GM19372 (cell line): ENCODE data around the gene FOXS1.

Source experiments
- ATAC-seq: cut with Tn5 transposase; IDR thresholded peaks from one replicate; pipeline ENCODE4 v1.9.1; 2021; ENCODE audit warnings: mild to moderate bottlenecking, low read depth, moderate library complexity; ENCODE audit not compliant: unreplicated experiment

FOXS1 gene

GRCh38 chr20:31861385-31862156, 16.2 kb upstream of the FOXS1 start:
- ATAC-seq, result peak; percentile 74

- peak; percentile 21 for ATAC-seq
Observed at GRCh38 chr20:31861135-31861384, 15.7 kb upstream of the FOXS1 start.

GRCh38 chr20:31860390-31861134, 15.2 kb upstream of the FOXS1 start:
- ATAC-seq, result no peak

- no peak for ATAC-seq
Observed at GRCh38 chr20:31859998-31860380, 14.6 kb upstream of the FOXS1 start.

DNA sequence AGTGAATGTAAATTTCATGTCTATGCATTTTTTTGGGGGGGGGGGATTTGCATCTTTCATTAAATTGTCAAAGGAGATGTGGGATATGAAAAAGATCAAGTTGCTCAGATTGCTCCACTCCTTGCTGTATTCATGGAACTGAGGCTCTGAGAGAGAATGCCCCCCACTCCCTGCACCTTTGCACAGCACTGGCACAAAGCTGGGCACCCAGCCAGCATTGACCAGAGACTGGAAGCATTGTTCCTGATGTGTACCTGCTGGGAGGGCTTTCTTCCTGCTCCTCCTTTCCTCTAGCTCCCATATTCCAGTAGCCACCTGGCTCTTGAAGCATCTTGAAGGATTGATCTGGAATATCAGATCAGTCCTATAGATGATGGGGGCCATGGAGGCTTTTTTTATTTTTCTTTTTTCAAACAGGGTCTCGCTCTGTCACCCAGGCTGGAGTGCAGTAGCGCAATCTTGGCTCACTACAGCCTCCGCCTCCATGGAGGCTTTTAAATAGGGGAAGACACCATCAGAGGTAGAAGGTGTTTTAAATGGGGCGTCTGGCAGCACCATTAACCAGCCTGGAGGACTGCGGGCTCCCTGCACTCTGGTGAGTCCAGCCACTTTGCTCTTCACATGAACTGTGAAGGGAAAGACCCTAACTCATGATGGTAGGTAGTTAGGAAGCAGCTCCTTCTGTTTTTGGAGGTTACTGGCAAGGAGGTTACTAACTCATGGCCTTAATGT, 14.0 kb upstream of the FOXS1 start:
- ATAC-seq, result no peak

DNA sequence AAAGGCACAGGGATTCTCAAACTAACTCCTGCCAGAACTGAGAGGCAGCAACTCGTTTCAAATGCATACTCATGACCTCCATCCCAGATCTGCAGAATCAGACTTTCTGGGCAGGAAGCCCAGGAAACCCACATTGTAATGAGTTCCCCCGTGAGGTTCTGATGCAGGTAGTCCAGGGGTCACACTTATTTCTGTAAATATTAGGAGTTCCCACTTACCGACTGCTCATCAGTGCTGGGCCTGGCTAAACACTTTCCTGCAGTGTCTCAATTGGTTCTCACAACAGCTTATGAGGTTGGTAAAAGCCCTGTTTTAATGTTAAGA, 13.3 kb upstream of the FOXS1 start:
- no peak for ATAC-seq

GRCh38 chr20:31857861-31858759, 12.7 kb upstream of the FOXS1 start:
- no peak for ATAC-seq

DNA sequence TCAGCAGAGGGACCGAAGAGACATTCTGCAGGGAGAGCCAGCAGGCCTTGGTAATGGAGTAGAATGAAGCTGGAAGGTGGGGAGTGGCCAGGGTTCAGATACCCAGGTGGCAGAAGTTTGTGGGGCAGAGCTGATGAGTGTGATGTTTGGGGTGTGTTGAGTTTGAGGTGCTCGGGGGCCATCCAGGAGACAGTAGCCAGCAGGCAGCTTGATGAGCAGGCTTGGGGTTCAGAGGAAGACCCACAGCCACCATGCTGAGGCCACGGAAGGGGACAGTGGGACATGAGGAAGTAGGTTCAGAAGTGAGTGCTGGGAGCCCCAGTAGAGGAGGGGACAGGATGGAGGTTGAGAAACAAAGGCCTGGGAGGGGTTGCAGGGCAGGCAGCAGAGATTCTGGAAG, 11.1 kb upstream of the FOXS1 start:
- ATAC-seq, result no peak

DNA sequence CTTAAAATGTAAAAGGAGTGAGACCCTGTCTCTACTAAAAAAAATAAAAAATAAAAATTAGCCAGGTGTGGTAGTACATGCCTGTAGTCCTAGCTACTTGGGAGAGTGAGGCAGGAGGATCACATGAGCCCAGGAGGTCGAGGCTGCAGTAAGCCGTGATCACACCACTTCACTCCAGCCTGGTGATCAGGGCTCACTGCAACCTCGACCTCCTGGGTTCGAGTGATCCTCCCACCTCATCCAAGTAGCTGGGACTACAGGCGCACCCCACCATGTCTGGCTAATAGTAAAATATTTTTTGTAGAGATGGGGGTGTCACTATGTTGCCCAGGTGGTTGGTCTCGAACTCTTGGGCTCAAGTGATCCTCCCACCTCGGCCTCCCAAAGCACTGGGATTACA, 8.1 kb upstream of the FOXS1 start:
- ATAC-seq, result no peak

DNA sequence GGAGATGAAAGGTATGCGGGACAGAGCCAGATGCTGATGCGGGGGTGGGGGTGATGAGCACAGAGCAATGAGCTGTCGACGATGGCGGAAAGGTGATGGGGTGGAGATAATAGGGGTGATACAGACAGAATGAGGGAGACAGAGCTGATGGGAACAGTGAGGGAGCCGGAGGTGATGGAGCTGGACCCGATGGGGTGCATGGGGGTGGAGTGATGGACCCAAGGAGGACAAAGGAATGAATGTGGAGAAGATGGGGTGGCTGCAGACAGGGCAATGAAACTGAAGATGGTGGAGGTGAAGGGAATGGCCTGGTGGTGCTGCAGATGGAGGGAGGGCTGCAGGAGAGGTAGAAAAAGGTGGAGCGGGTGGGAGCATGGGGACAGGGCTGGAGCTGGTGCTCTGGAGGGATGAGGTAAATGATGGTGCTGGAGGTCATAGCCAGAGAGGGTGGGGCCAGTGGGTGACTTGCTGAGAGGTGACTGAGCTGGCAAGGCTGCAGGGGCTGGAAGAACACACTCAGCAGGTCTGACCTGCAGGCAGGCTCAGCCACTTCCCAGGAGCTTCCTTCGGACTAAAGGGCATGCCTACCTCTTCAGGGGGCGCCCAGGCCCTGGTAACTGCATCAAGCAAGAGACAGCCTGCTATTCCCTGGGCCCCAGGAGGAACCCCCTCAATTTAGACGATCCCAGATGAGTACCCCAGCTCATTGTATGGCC, 6.0 kb upstream of the FOXS1 start:
- ATAC-seq, result no peak

- no peak for ATAC-seq
Observed at GRCh38 chr20:31849306-31849930, 4.0 kb upstream of the FOXS1 start.

DNA sequence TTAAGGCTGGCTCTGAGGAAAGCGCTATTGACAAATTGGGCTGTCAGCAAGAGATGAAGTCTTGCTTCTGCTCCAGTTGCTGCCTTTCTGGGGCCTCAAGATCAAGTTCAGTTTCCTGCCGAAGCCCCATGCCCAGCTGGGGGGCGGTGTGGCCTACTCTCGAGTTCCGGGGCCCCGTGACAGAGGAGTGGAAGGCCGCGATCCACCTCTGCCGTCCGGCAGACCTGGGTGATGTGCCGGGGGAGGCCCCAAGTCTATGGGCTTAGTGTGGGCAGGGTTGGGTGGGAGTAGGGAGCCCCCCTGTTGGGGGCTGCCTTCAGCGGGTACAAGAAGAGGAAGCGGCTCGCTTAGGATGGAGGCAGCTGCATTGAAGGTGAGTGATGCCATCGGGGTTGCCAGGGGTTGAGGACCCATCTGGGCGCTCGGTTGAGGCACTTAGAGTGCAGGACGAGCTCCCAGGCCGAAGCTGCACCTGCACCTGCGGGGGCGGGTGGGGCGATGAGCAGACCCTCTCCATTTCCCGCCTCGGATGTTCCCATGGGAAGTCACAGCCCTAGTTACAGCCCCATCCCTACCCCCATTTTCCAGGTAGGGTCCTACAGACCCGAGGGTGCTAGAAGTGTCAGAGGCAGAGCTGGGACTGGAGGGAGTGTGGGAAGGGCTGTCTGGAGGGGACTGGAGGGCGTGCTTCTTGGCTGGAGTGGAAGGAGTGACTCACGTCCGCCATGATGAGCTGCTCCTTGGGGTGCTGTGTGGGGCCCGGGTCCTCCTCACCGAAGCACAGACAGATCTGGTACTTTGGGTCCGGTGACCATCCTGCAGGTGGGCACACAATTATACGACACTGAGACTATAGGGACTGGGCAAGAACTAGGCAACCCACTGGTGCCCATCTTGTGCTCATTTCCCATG, 2.9 kb upstream of the FOXS1 start:
- ATAC-seq, result no peak

DNA sequence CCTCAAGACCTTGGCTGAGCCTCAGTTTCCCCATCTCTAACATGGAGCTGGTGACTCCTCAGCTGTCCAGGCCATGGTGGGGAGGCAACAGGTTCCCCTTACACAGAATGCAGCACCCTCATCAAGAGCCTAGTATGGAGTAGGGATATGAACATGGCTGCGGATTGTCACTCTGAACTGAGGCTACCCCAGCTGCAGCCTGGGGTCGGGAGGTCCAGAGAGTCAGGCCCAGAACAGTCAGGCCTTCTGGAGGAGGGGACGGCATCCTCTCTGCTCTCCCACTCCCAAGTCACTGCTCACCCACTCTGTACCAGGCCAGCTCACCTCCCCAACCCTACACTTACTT, 1.4 kb upstream of the FOXS1 start:
- ATAC-seq, result no peak

DNA sequence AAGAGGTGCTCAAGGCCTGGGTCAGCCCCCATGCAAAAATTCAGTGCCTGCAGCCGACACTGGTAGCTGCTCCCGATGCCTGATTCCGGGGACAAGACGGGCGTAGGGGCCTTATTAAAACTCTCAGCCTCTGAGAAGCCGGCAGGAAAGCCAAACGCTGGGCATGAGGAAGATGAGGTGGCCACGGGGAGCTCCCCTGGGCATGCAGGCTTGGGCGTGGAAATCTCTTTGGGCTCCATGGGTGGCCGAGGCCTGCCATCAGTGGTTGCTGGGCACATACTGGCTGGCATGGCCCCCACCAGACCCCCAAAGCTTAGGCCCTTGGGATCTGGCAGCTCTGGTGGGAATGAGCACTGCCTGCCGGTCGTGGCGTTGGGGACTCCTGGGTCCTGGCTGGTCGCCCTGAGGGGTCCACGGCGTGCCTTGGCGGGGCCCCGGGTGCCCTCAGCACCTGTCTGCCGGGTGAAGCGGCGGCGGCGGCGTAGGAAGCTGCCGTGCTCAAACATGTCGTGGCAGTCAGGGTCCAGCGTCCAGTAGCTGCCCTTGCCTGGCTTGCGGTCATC, 586 bp downstream of the FOXS1 start:
- no peak for ATAC-seq

GRCh38 chr20:31843881-31844280, 1.5 kb downstream of the FOXS1 start:
- no peak for ATAC-seq

DNA sequence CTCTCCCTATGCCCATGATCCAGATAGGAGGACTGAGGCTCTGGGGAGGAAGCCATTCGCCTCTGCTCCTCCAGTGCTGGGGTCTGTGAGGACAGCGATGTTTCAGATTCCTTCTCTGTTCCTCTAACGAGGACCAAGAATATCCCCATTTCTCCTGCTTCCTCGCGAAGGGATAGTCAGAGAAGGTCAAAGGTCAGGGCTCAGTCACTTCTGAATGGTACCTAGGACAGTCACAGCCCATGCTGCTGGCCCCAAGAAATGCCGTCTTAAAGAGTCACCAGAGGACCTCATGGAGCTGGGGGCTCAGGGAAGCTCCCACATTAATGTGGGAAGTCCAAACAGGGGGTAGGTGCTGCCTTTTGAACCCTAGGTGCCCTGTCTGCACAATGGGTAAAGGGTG, 2.1 kb downstream of the FOXS1 start:
- ATAC-seq, result no peak

- no peak for ATAC-seq
Observed at GRCh38 chr20:31842471-31843157, 2.8 kb downstream of the FOXS1 start.

DNA sequence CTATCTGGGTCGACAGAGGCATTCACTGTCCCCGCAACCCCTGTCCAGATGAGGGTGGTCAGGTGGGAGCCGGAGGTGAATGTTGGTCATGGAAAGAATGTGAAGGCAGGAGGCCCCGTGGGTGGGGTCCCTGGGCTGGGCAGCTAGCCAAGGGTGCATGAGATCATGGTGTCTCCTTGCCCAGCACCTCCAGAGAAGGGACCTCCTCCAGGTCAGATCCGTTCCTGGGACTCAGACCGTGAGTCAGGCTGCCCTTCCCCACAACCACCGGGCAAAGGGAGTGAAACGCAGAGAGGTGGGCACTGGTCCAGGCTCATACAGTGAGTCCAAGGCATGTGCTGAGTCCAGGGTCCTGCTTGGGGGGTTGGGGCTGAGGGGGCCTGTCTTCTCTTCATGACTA, 3.5 kb downstream of the FOXS1 start:
- ATAC-seq, result no peak
